RKO (cell line): Measurements from ENCODE around the gene LHFPL3.
"Not testable (repeated sequence)": the region's sequence is repeated elsewhere in the genome, so short reads cannot be mapped to it uniquely, and the experiment has no call there.

Experiments
- DNase-seq: peaks from one replicate; pipeline ENCODE4 v3.0.0-alpha.2; 2016; ENCODE audit warnings: low spot score

The LHFPL3 gene

GRCh38 chr7:104595591-104595990 lies 267.2 kb downstream of the LHFPL3 start:
- DNase-seq = not testable (repeated sequence)

- no peak for DNase-seq
These were observed 275.6 kb downstream of the LHFPL3 start for GRCh38 chr7:104603957-104604356.

- no peak for DNase-seq
These were observed 276.3 kb downstream of the LHFPL3 start for GRCh38 chr7:104604706-104605105.

- DNase-seq = no peak
These were observed 292.9 kb downstream of the LHFPL3 start for GRCh38 chr7:104621321-104621720.

- no peak for DNase-seq
These were observed 297.6 kb downstream of the LHFPL3 start for GRCh38 chr7:104625956-104626355.

- peak; percentile 70 for DNase-seq
These were observed 299.1 kb downstream of the LHFPL3 start for GRCh38 chr7:104627516-104627915.

GRCh38 chr7:104628017-104628416 lies 299.6 kb downstream of the LHFPL3 start:
- no peak for DNase-seq

GRCh38 chr7:104629408-104629807 lies 301.0 kb downstream of the LHFPL3 start:
- no peak for DNase-seq

- no peak for DNase-seq
These were observed 312.1 kb downstream of the LHFPL3 start for GRCh38 chr7:104640506-104640905.

- no peak for DNase-seq
These were observed 314.2 kb downstream of the LHFPL3 start for GRCh38 chr7:104642560-104642959.

GRCh38 chr7:104643587-104644217 lies 315.3 kb downstream of the LHFPL3 start:
- peak; percentile 49 for DNase-seq

- DNase-seq = no peak
These were observed 322.7 kb downstream of the LHFPL3 start for GRCh38 chr7:104650991-104651640.

GRCh38 chr7:104652434-104652833 lies 324.0 kb downstream of the LHFPL3 start:
- no peak for DNase-seq

- no peak for DNase-seq
These were observed 324.5 kb downstream of the LHFPL3 start for GRCh38 chr7:104652865-104653264.

- no peak for DNase-seq
These were observed 325.5 kb downstream of the LHFPL3 start for GRCh38 chr7:104653825-104654401.

- DNase-seq = no peak
These were observed 327.2 kb downstream of the LHFPL3 start for GRCh38 chr7:104655592-104655991.

GRCh38 chr7:104656467-104656866 lies 328.1 kb downstream of the LHFPL3 start:
- DNase-seq = no peak

- no peak for DNase-seq
These were observed 328.7 kb downstream of the LHFPL3 start for GRCh38 chr7:104657134-104657533.

GRCh38 chr7:104661575-104661974 lies 333.2 kb downstream of the LHFPL3 start:
- no peak for DNase-seq

GRCh38 chr7:104664648-104665047 lies 336.2 kb downstream of the LHFPL3 start:
- DNase-seq = no peak

- DNase-seq = no peak
These were observed 349.2 kb downstream of the LHFPL3 start for GRCh38 chr7:104677587-104677986.

GRCh38 chr7:104679085-104679484 lies 350.7 kb downstream of the LHFPL3 start:
- DNase-seq = no peak

- no peak for DNase-seq
These were observed 357.9 kb downstream of the LHFPL3 start for GRCh38 chr7:104686286-104686685.

GRCh38 chr7:104694710-104695109 lies 366.3 kb downstream of the LHFPL3 start:
- DNase-seq = no peak
